EL (cell line): ENCODE results near the gene ECPAS.

Experiments
- DNase-seq: peaks from one replicate; pipeline ENCODE4 v3.0.0-alpha.2; 2016

The ECPAS gene

DNA sequence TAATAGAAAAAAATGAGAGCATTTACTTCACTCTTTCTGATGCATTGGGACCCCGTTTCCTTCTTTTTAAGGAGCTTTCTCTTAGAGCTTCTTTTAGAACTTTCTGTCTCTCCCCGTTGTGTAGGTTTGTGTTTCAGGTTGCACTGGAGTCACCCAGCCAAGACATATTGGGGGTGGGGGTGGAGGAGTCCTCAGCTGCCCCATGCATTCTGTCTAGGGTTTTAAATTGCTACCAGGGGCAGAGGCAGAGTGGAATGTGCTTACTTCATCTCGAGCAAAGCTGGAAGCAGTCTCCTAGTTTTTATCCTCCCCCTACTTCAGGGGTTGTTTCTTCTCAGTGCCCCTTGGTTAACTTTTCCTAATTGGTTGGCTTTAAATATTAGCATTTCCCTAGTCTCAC lies 163.6 kb downstream of the ECPAS start:
- DNase-seq = no peak

DNA sequence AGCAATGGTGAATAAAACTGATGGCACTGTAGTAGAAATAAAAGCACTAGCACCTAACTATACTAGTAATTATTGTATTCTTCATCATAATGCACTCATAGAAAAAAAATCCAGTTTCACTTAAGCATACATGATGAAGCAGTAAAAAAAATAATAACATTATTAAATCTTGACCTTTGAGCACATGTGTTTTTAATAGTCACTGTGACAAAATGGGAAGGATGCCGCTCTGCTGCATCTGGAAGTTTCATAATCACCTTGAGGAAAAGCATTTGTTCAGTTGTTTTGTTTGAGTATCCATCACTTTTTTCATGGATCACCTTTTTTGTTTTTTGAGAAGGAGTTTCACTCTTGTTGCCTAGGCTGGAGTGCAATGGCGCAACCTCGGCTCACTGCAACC lies 167.4 kb downstream of the ECPAS start:
- peak; percentile 17 for DNase-seq
